SH-SY5Y (cell line): ENCODE data around the gene ABCC1.

Source experiments
- GATA2 ChIP-seq: IDR thresholded peaks from 2 replicates; pipeline ENCODE4 v1.6.1; 2011; ENCODE audit warnings: mild to moderate bottlenecking, low read depth, low read length
- GATA3 ChIP-seq: IDR thresholded peaks from 2 replicates; pipeline ENCODE4 v1.6.1; 2011; ENCODE audit warnings: low read depth, mild to moderate bottlenecking, low read length, moderate library complexity

GRCh38 chr16:16090238-16090637 is 140.8 kb downstream of the ABCC1 start:
- TF ChIP-seq GATA2 (no peak), GATA3 (no peak)
